Astrocyte of the spinal cord (primary cell): ENCODE data around the gene SQSTM1.

Source experiments
- DNase-seq: peaks from one replicate; pipeline ENCODE4 v3.0.0; 2011; ENCODE audit warnings: low read depth, low spot score
- H3K4me3 ChIP-seq: 2 replicates; pipeline ENCODE4 v1.5.1; 2011; ENCODE audit warnings: low read depth, mild to moderate bottlenecking, low read length, moderate library complexity
- CTCF ChIP-seq: IDR thresholded peaks from 2 replicates; pipeline ENCODE4 v1.5.1; 2012; ENCODE audit warnings: low read depth, mild to moderate bottlenecking, low read length, inconsistent platforms
- in situ Hi-C: cut with HindIII; loops from 2 replicates; pipeline ENCODE4 v1.10.0; 2017; ENCODE audit warnings: low sequenced_read_pairs

The SQSTM1 gene

GRCh38 chr5:179865491-179866240, 45.0 kb downstream of the SQSTM1 start:
- no peak for DNase-seq
- in situ Hi-C loops: no loop called here
- TF ChIP-seq CTCF: no peak
- no peak overlapping the region for H3K4me3 ChIP-seq

- in situ Hi-C loops: no loop called here
- no peak for TF ChIP-seq CTCF
- no peak for DNase-seq
- no peak overlapping the region for H3K4me3 ChIP-seq
These were observed 45.8 kb downstream of the SQSTM1 start for GRCh38 chr5:179866241-179867078.

- no peak for DNase-seq
- TF ChIP-seq CTCF: no peak
- in situ Hi-C loops: no loop called here
- no peak overlapping the region for H3K4me3 ChIP-seq
These were observed 46.4 kb downstream of the SQSTM1 start for GRCh38 chr5:179867079-179867465.

GRCh38 chr5:179867476-179867875, 46.8 kb downstream of the SQSTM1 start:
- DNase-seq: no peak
- no peak overlapping the region for H3K4me3 ChIP-seq
- in situ Hi-C loops: no loop called here
- no peak for TF ChIP-seq CTCF

- in situ Hi-C loops: no loop called here
These were observed 47.8 kb downstream of the SQSTM1 start for GRCh38 chr5:179868541-179868940.

GRCh38 chr5:179869101-179869500, 48.4 kb downstream of the SQSTM1 start:
- no peak for TF ChIP-seq CTCF
- in situ Hi-C loops: no loop called here
- H3K4me3 ChIP-seq: no peak overlapping the region
- no peak for DNase-seq

More at GRCh38 chr5:179868541-179868940, 47.8 kb downstream of the SQSTM1 start:
- no peak for TF ChIP-seq CTCF
- H3K4me3 ChIP-seq: no peak overlapping the region
- DNase-seq: no peak
